T-helper 1 cell (primary cell): ENCODE data around the gene ANKRD11.

Experiments used
- DNase-seq, 5 donors: peaks; one replicate each; pipeline ENCODE4 v3.0.0-alpha.2; 2012 to 2020

Gene ANKRD11

GRCh38 chr16:89378947-89379771 lies 111.2 kb downstream of the ANKRD11 start:
- DNase-seq: no peak

DNA sequence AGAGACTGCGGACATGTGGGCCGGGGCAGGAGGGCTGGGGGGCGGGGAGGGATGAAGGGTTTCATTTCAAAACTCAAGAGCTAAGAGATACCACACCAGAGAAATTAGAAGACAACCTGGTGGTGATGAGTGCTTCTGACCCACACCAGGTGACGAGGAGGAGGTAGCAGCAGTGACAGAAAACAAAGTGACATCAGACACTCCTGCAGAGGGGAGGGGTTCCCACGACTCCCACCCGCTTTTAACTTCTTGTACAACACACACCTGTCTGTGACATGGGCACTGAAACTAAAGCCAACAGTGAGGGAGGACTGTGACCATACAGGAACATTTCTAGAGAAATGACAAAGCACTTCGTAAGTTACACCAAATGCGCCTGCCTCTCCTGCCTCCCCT lies 112.9 kb downstream of the ANKRD11 start:
- DNase-seq: no peak

- DNase-seq: no peak
These were observed 113.4 kb downstream of the ANKRD11 start for GRCh38 chr16:89376812-89377452.

- no peak for DNase-seq
These were observed 114.7 kb downstream of the ANKRD11 start for GRCh38 chr16:89375686-89376085.

GRCh38 chr16:89375021-89375420 lies 115.3 kb downstream of the ANKRD11 start:
- no peak for DNase-seq

DNA sequence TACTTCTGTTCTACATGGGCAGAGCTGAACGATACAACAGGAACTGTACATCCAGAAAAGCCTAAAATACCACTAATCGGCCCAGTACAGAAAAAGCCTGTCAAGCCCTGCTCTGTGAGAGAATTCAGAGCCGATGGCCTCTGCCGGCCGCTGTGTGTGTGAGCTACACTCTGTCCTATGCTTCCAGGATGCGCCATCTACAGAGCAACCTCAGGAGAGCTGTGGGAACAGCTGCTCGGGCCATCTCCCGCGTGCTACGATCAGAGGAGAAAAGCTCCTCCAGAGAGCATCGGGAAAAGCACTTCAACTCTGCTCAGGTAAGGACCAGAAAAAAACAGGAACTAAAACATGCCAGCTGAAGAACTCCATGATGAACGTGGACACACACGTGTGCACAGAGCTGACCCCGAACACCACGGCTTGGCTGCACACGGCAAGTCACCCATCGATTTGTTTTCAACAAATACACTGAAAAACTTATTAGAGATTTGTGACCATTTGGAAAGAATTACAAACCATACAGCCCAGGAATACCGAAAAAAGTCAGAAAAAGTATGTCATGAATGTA lies 115.9 kb downstream of the ANKRD11 start:
- DNase-seq: no peak

- no peak for DNase-seq
These were observed 116.8 kb downstream of the ANKRD11 start for GRCh38 chr16:89373355-89374110.

DNA sequence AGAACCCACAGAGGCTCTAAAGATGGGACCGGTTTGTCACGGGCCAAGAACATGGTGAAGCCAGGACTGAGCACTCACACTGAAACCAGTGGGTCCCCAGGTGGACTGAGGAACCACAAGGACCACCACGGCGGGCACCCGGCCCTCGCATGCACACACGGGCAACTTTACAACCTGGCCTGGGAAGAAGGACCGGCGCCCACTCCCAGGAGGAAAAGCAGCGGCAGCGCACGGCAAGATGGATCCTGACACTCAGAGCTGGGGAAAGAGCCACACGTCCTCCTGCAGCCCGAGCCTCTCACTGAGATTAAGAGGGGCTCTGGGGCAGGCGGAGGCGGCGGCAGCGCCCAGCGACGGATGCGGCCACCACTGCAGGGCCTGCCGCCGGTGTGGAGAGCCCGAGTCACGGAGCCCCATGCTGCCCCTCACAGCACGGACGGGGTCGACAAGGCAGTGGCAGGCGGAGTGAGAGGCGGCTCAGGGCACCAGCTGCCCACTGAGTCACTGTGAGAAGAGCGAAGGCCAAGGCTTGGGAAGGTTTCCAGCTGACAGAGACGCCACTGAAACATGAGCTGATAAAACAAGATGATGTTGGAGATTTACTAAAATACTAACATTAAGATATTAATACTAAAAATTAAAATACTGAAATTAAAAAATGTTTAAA lies 118.3 kb downstream of the ANKRD11 start:
- DNase-seq: no peak

- no peak for DNase-seq
These were observed 119.0 kb downstream of the ANKRD11 start for GRCh38 chr16:89371386-89371785.

DNA sequence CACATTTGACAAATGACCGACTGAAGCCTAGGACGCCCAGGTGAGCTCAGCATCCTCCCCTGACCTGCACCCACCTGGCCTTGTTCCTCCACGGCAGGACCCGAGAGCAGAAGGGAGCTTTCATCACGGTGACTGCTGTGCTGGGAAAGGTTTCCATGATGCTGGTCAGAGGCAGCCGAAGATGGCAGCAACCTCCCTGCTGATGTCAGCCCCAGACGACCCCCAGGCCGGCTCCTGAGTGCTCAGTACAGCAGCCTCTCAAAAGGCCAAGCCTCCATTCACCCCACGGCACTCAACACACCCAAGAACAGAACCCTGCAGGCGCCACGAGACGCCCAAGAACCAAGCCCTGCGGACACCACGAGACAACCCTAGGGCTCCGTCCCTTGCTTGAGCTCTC lies 119.8 kb downstream of the ANKRD11 start:
- DNase-seq: no peak

- no peak for DNase-seq
These were observed 120.3 kb downstream of the ANKRD11 start for GRCh38 chr16:89370081-89370511.

GRCh38 chr16:89369266-89369895 lies 121.0 kb downstream of the ANKRD11 start:
- no peak for DNase-seq

DNA sequence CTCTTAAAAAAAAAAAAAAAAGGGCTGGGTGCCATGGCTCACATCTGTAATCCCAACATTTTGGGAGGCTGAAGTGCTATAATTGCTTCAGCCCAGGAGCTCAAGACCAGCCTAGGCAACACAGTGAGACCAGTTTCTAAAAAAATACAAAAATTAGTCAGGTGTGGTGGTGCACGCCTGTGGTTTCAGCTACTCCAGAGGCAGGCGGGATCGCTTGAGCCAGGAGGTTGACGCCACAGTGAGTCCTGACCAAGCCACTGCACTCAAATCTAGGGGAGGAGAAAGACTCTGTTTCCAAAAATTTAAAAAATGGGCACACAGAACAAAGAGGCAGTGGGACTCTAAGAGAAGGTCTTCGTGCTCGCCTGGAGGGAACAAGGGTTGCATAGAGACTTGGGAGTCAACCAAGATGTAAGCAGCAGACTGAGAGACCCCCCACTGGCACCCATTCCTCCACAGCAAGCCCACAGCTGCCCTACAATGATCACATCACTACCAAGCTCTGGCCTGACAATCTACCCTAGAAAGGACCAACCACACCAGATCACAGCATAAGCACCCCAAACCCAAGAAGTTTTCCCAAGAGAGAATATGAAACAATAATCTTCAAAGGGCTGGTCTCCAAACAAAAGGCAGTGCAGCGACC lies 121.6 kb downstream of the ANKRD11 start:
- DNase-seq: no peak

DNA sequence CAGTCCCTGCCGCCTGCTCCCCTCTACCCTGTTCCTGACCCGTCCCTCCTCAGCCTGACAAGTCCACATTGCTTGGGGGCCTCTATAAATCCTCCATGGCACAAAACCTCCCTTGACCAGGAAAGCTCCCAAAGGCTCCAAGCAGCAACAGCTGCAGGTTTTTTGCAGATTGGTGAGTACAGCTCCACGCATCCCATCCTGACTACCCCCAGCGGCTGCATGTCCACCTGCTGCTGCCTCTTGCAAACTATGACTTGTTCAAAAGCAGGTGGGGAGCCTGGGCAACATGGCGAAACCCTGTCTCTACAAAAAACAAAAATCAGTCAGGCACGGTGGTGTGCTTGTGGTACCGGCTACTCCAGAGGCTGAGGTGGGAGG lies 122.8 kb downstream of the ANKRD11 start:
- no peak for DNase-seq

GRCh38 chr16:89366561-89367537 lies 123.5 kb downstream of the ANKRD11 start:
- no peak for DNase-seq

GRCh38 chr16:89365996-89366395 lies 124.4 kb downstream of the ANKRD11 start:
- no peak for DNase-seq

DNA sequence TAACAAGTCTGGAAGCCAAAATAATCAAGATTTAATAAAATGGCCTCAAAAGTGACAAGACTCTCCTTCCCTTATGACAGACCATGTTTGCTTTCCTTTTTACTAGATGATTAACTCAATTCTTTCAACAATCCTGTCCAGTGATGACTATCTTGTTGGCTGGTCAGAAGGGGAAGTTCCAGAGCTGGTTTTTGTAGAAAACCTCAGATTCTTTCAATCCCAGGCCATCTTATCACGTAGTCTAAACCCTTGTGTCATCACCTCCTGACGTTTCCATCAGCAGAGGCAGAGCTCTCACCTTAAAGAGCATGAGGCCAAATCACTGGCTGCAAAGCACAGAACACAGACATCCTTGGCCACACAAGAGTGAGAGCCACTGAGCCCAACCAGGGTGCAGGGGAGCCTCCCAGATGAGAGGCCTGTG lies 125.3 kb downstream of the ANKRD11 start:
- DNase-seq: no peak

- no peak for DNase-seq
These were observed 125.8 kb downstream of the ANKRD11 start for GRCh38 chr16:89364606-89365005.

DNA sequence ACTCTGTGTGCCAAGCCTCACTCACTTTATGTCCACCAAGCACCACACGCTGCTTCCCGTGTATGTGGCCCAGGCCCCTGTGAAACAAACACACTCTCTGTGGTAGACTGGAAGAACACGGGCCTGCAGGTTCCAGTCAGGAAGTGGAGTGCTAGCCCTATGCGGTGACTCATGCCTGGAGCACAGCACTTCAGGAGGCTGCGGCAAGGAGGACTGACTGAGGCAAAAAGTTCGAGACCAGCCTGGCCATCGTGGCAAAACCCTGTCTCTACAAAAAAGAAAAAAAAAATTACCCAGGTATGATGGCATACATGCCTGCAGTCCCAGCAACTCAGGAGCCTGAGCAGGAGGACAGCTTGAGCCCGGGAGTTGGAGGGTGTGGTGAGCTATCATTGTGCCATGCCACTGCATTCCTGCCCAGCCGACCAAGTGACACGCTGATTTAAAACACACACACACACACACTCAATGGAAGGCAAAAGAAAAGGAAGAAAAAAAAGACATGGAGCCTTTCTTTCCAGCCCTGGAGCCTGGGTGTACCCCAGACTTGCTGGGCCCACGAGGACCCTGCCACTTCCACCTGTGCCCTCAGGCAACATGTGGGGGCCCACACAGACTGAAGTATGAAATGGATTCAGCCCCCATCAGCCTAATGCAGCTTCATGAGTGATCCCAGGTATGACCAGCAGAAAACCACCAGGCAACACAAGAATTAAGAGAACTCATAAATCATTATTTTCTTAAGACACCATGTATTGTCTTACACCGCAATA lies 126.6 kb downstream of the ANKRD11 start:
- DNase-seq: peak in 3 of 5 donors; percentile 29 to 55 (median 30)
